SK-N-SH (cell line): ENCODE data around the gene USP28. TPM values are rescaled to one million over a fixed set of nuclear protein-coding genes. Genes with fewer than 3 reads are reported as not detected.
A peak's percentile ranks its signal among the peaks of the same experiment; 100 is the strongest.

Experiments used
- CTCF ChIA-PET: fragments of 300-600, 350-600 bp; formaldehyde crosslinking; extraction: SDS; loops from one replicate; lab custom pipeline; 2021; lab: Yijun Ruan, JAX
- POLR2A ChIA-PET: fragments of 350-600 bp; sonication (Branson Sonifier 250); formaldehyde crosslinking; extraction: SDS; loops from one replicate; lab custom pipeline; 2020; ENCODE audit warnings: antibody characterized with exemption, inconsistent platforms; lab: Yijun Ruan, JAX
- DNase-seq: peaks from one replicate; pipeline ENCODE4 v3.0.0; 2012
- H2AFZ ChIP-seq: fragments of 200-600 bp; sonication (generic); 2 replicates; pipeline ENCODE4 v1.8.1; 2016; ENCODE audit warnings: antibody characterized with exemption, mild to moderate bottlenecking, low read depth
- H3F3A ChIP-seq: fragments of 200-600 bp; sonication (generic); replicated peaks from 2 replicates; pipeline ENCODE3; 2016; ENCODE audit warnings: antibody characterized with exemption, mild to moderate bottlenecking; ENCODE audit not compliant: insufficient read depth
- H3K27ac ChIP-seq, 2 experiments: fragments of 200-500 bp in 1 of 2; fragments of 200-600 bp in 1 of 2; sonication (Bioruptor generic) in 1 of 2; sonication (generic), shearing (Covaris generic) in 1 of 2; 2 replicates each; pipeline versions ENCODE4 v1.5.1 to v1.6.1; 2014 to 2016; ENCODE audit warnings: low read depth in 2 of 2, inconsistent platforms in 1 of 2, low read length in 1 of 2, mild to moderate bottlenecking in 1 of 2, mixed read lengths in 1 of 2
- H3K27me3 ChIP-seq: fragments of 200-600 bp; sonication (generic), shearing (Covaris generic); 2 replicates; pipeline ENCODE4 v1.6.1; 2016; ENCODE audit warnings: mixed run types; ENCODE audit not compliant: insufficient read depth
- H3K36me3 ChIP-seq, 2 experiments: fragments of 200-500 bp in 1 of 2; fragments of 200-600 bp in 1 of 2; sonication (Bioruptor generic) in 1 of 2; sonication (generic) in 1 of 2; replicated peaks in 1 of 2; 2 replicates each; pipeline versions ENCODE3 to v1.5.1; 2014 to 2016; ENCODE audit warnings: low read length in 1 of 2, mild to moderate bottlenecking in 1 of 2; ENCODE audit not compliant: insufficient read depth in 2 of 2, control insufficient read depth in 1 of 2
- H3K4me1 ChIP-seq, 2 experiments: fragments of 200-500 bp in 1 of 2; fragments of 200-600 bp in 1 of 2; sonication (Bioruptor generic) in 1 of 2; sonication (generic), shearing (Covaris generic) in 1 of 2; 2 replicates each; pipeline versions ENCODE4 v1.5.1 to v1.6.1; 2014 to 2016; ENCODE audit warnings: low read depth in 1 of 2, low read length in 1 of 2, mixed run types in 1 of 2; ENCODE audit not compliant: insufficient read depth in 2 of 2, control insufficient read depth in 1 of 2
- H3K4me2 ChIP-seq: fragments of 200-600 bp; sonication (generic), shearing (Covaris generic); 2 replicates; pipeline ENCODE4 v1.6.1; 2017; ENCODE audit warnings: mixed run types
- H3K4me3 ChIP-seq, 2 experiments: fragments of 200-500 bp in 1 of 2; fragments of 200-600 bp in 1 of 2; sonication (Bioruptor generic) in 1 of 2; sonication (generic), shearing (Covaris generic) in 1 of 2; 2 replicates each; pipeline versions ENCODE4 v1.5.1 to v1.8.1; 2014 to 2016; ENCODE audit warnings: low read depth in 2 of 2, inconsistent platforms in 1 of 2, low read length in 1 of 2, mild to moderate bottlenecking in 1 of 2, mixed read lengths in 1 of 2, moderate library complexity in 1 of 2
- H3K79me2 ChIP-seq: fragments of 200-600 bp; sonication (generic); 2 replicates; pipeline ENCODE4 v1.8.1; 2017; ENCODE audit warnings: mild to moderate bottlenecking; ENCODE audit not compliant: insufficient read depth
- H3K9ac ChIP-seq: fragments of 200-600 bp; sonication (generic); 2 replicates; pipeline ENCODE4 v1.6.1; 2017; ENCODE audit warnings: mixed run types
- H3K9me2 ChIP-seq: fragments of 200-600 bp; sonication (generic); 2 replicates; pipeline ENCODE4 v1.6.1; 2017; ENCODE audit warnings: mixed run types
- H3K9me3 ChIP-seq: fragments of 200-600 bp; sonication (generic); 2 replicates; pipeline ENCODE4 v1.6.1; 2017; ENCODE audit warnings: mixed run types, mild to moderate bottlenecking, moderate library complexity
- H4K20me1 ChIP-seq: fragments of 200-600 bp; sonication (generic); 2 replicates; pipeline ENCODE4 v1.6.1; 2017; ENCODE audit warnings: mild to moderate bottlenecking, mixed run types; ENCODE audit not compliant: insufficient read depth
- CHD2 ChIP-seq: fragments of 150-350 bp; IDR thresholded peaks from 2 replicates; pipeline ENCODE4 v1.6.1; 2018; ENCODE audit warnings: low read length; ENCODE audit not compliant: partially characterized antibody
- CTCF ChIP-seq: fragments of 200-600 bp; sonication (generic); IDR thresholded peaks from 2 replicates; pipeline ENCODE4 v1.6.1; 2017; ENCODE audit warnings: antibody characterized with exemption, mild to moderate bottlenecking, moderate library complexity
- FOXJ3 ChIP-seq: sonication (generic); formaldehyde crosslinking; IDR thresholded peaks from 2 replicates; pipeline ENCODE4 v1.5.1; 2020; ENCODE audit warnings: mild to moderate bottlenecking, missing genetic modification reagents
- GATA2 ChIP-seq: sonication (generic); formaldehyde crosslinking; IDR thresholded peaks from 2 replicates; pipeline ENCODE4 v1.5.0; 2020; ENCODE audit warnings: mild to moderate bottlenecking, missing genetic modification reagents
- MXI1 ChIP-seq: IDR thresholded peaks from 2 replicates; pipeline ENCODE4 v1.6.1; 2012; ENCODE audit warnings: mild to moderate bottlenecking, low read depth, low read length, improper control_type of control experiment
- RCOR1 ChIP-seq: fragments of 150-350 bp; IDR thresholded peaks from 2 replicates; pipeline ENCODE4 v1.6.1; 2017; ENCODE audit warnings: antibody characterized with exemption, low read length
- RFX5 ChIP-seq: IDR thresholded peaks from 2 replicates; pipeline ENCODE4 v1.6.1; 2012; ENCODE audit warnings: mild to moderate bottlenecking, improper control_type of control experiment, low read length
- TCF12 ChIP-seq: IDR thresholded peaks from 2 replicates; pipeline ENCODE4 v1.4.0; 2012
- TEAD4 ChIP-seq: IDR thresholded peaks from 2 replicates; pipeline ENCODE4 v1.4.0; 2012; ENCODE audit warnings: mild to moderate bottlenecking, borderline replicate concordance; ENCODE audit not compliant: insufficient read depth
- ZBTB33 ChIP-seq: IDR thresholded peaks from 2 replicates; pipeline ENCODE4 v1.4.0; 2012; ENCODE audit warnings: low read depth, borderline replicate concordance
- WGBS: methylation state at CpG from one replicate; pipeline ENCODE4 v1.1.6; 2017; ENCODE audit warnings: low lambda C conversion rate; 5-methylcytosine and 5-hydroxymethylcytosine counted together
- polyA plus RNA-seq, 3 experiments: library from polyadenylated mRNA; depleted of rRNA; stranded (reverse); fragments of >200 nt; gene quantifications; 2 replicates each; pipeline ENCODE4 v1.2.3, GENCODE V29; 2012
- TF ChIP-seq, protein P1 (sequence below): IDR thresholded peaks from 2 replicates; pipeline ENCODE4 v1.4.0; 2012; ENCODE audit warnings: low read depth, borderline replicate concordance

USP28 gene
- polyA plus RNA-seq, 1 of the 3 experiments (the other 2 are of a cell fraction): 20.0 TPM

DNA sequence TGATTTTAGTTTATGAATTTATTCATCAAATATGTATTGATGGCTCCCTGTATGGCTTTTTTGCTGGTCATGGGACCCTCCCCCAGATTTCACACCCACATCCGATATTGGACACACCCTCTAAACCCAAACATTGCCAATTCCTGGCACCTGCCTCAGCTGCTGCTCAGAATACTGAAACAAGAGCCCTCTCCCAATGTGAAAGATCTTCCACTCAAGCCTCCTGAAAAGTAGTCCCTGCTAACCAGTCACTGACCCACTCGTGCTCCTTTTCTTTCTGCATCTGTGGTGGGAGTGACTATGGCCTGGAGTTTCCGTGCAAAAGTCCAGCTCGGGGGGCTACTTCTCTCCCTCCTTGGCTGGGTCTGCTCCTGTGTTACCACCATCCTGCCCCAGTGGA is 95.9 kb downstream of the USP28 start, which contains the start of gene CLDN25 (continued):
- TF ChIP-seq CTCF (no peak), RFX5 (no peak), TEAD4 (no peak), MXI1 (no peak)

DNA sequence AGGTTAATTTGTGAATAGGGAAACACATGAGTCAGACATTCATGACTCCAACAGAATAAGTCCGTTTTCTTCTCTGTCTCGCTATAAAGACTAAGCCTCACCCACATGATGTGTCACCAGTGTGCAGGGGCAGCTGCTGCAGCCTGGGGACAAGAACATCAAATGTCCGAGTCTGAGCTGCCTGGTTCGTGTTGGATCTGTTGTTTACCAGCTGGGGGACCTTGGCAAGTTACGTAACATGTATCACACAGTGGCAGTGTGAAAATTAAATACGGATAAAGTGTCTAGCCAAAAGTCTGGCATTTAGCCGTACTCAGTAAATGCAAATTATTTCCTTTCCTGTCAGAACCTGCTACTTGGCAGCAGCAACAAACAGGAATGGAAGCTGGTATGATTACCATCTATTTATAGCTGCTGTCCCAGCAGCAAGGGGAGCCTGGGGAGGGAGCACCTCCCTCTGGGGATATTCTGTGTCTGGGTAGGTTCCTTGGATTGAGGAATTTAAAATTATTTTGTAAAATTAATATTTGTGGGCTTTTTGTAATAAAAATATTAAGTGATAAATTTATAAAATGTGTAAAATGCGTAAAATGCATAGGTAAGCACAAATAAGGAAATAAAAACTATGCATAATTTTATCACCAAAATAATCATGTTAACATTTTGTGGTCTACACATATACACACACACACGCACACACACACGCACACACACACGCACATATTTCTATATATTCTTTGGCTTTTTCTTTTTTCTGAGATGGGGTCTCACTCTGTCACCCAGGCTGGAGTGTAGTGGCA is 97.1 kb downstream of the USP28 start:
- H3K79me2 ChIP-seq: peaks cover 1% of the 10 kb centered on the region; the same call in 1 of the 2 replicates
- no peaks in the 10 kb centered on the region for H3K36me3 ChIP-seq
- no peaks in the 10 kb centered on the region for H3K9me2 ChIP-seq
- CTCF ChIA-PET: interaction anchor here (0.7 to 1.8 kb wide), 2 partner anchors 17 to 472 kb away, joined by 3 to 5 read pairs; no protein-coding TSS in a partner anchor
- DNase-seq: peak; percentile 58
- H4K20me1 ChIP-seq: no peaks in the 10 kb centered on the region
- no peaks in the 10 kb centered on the region for H3K9me3 ChIP-seq
- H3F3A ChIP-seq: no peaks in the 10 kb centered on the region
- no peak overlapping the region for H3K9ac ChIP-seq
- no peaks in the 10 kb centered on the region for H3K27me3 ChIP-seq
- no peak overlapping the region; the same call in 1 of the 2 replicates for H2AFZ ChIP-seq
- H3K27ac ChIP-seq: peak overlapping the region in 1 of 2 experiments; percentile 55; a peak in 2 of 4 replicates
- peak overlapping the region; percentile 11 to 22; a peak in 3 of 4 replicates for H3K4me3 ChIP-seq
- POLR2A ChIA-PET: no interaction called here
- TF ChIP-seq RCOR1: peak; percentile 31; the same call in 1 of the 2 replicates
- peak; percentile 64; the same call in 1 of the 2 replicates for TF ChIP-seq FOXJ3
- TF ChIP-seq, protein P1, sequence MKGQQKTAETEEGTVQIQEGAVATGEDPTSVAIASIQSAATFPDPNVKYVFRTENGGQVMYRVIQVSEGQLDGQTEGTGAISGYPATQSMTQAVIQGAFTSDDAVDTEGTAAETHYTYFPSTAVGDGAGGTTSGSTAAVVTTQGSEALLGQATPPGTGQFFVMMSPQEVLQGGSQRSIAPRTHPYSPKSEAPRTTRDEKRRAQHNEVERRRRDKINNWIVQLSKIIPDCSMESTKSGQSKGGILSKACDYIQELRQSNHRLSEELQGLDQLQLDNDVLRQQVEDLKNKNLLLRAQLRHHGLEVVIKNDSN: no peak
- TF ChIP-seq ZBTB33: no peak
- peak; percentile 26 for TF ChIP-seq CHD2
- TF ChIP-seq MXI1: peak; percentile 65; the same call in 1 of the 2 replicates
- peak; percentile 60; the same call in 1 of the 2 replicates for TF ChIP-seq GATA2 (CRISPR knock-in tag)
- no peak for TF ChIP-seq TCF12
- 37% methylated on average over 11 of the region's 11 CpGs for WGBS
- H3K4me1 ChIP-seq: peaks cover 0 to 6% of the 10 kb centered on the region in 2 experiments; a peak in 3 of 4 replicates
- H3K4me2 ChIP-seq: peak overlapping the region; percentile 66
